Measurements from ENCODE around the gene CTIF. TPM values are rescaled to one million over a fixed set of nuclear protein-coding genes. Genes with fewer than 3 reads are reported as not detected.

The CTIF gene
- total RNA-seq, 1 donor from 2014 or later, result 84.3 TPM

GRCh38 chr18:48589797-48590519, 51.1 kb downstream of the CTIF start:
- peak; percentile 90 for DNase-seq (ENCODE audit: low spot score)
- intact Hi-C loops (cut with DNase I), result no loop called here

- intact Hi-C loops (cut with DNase I), result no loop called here
These were observed 51.8 kb downstream of the CTIF start for GRCh38 chr18:48590678-48591077.

GRCh38 chr18:48592540-48593171, 53.8 kb downstream of the CTIF start:
- no peak for DNase-seq (ENCODE audit: low spot score)
- intact Hi-C loops (cut with DNase I), result no loop called here

More at GRCh38 chr18:48590678-48591077, 51.8 kb downstream of the CTIF start:
- DNase-seq (ENCODE audit: low spot score), result no peak

- no peak for DNase-seq (ENCODE audit: low spot score)
- intact Hi-C loops (cut with DNase I), result loop anchor here (1.0 to 2.0 kb wide), 2 partner anchors 48 to 104 kb away; no protein-coding TSS in a partner anchor
These were observed 55.8 kb downstream of the CTIF start for GRCh38 chr18:48594471-48595094.

GRCh38 chr18:48595703-48596218, 56.9 kb downstream of the CTIF start:
- no peak for DNase-seq (ENCODE audit: low spot score)
- intact Hi-C loops (cut with DNase I), result loop anchor here (2.0 kb wide), 1 partner anchor 49 kb away; no protein-coding TSS in a partner anchor

- intact Hi-C loops (cut with DNase I), result no loop called here
- DNase-seq (ENCODE audit: low spot score), result no peak
These were observed 58.3 kb downstream of the CTIF start for GRCh38 chr18:48597110-48597509.

- no peak for DNase-seq (ENCODE audit: low spot score)
- intact Hi-C loops (cut with DNase I), result no loop called here
These were observed 58.8 kb downstream of the CTIF start for GRCh38 chr18:48597671-48598070.

GRCh38 chr18:48599391-48599790, 60.6 kb downstream of the CTIF start:
- intact Hi-C loops (cut with DNase I), result no loop called here
- DNase-seq (ENCODE audit: low spot score), result no peak

GRCh38 chr18:48600046-48600445, 61.2 kb downstream of the CTIF start:
- intact Hi-C loops (cut with DNase I), result loop anchor here (5.0 kb wide), 1 partner anchor 123 kb away; no protein-coding TSS in a partner anchor

GRCh38 chr18:48600456-48601090, 61.7 kb downstream of the CTIF start:
- DNase-seq (ENCODE audit: low spot score), result no peak
- intact Hi-C loops (cut with DNase I), result loop anchor here (5.0 kb wide), 1 partner anchor 123 kb away; no protein-coding TSS in a partner anchor

More at GRCh38 chr18:48600046-48600445, 61.2 kb downstream of the CTIF start:
- DNase-seq (ENCODE audit: low spot score), result no peak

- DNase-seq (ENCODE audit: low spot score), result no peak
- intact Hi-C loops (cut with DNase I), result loop anchor here (5.0 kb wide), 1 partner anchor 124 kb away; no protein-coding TSS in a partner anchor
These were observed 62.5 kb downstream of the CTIF start for GRCh38 chr18:48601343-48601742.

GRCh38 chr18:48602759-48603390, 64.0 kb downstream of the CTIF start:
- no peak for DNase-seq (ENCODE audit: low spot score)
- intact Hi-C loops (cut with DNase I), result loop anchor here (5.0 kb wide), 1 partner anchor 126 kb away; no protein-coding TSS in a partner anchor

- intact Hi-C loops (cut with DNase I), result no loop called here
- no peak for DNase-seq (ENCODE audit: low spot score)
These were observed 66.6 kb downstream of the CTIF start for GRCh38 chr18:48605408-48605845.

- no peak for DNase-seq (ENCODE audit: low spot score)
- intact Hi-C loops (cut with DNase I), result no loop called here
These were observed 68.5 kb downstream of the CTIF start for GRCh38 chr18:48607056-48607984.

- no peak for DNase-seq (ENCODE audit: low spot score)
- intact Hi-C loops (cut with DNase I), result no loop called here
These were observed 69.8 kb downstream of the CTIF start for GRCh38 chr18:48608581-48608980.

GRCh38 chr18:48609114-48609513, 70.3 kb downstream of the CTIF start:
- intact Hi-C loops (cut with DNase I), result no loop called here
- DNase-seq (ENCODE audit: low spot score), result no peak

- no peak for DNase-seq (ENCODE audit: low spot score)
- intact Hi-C loops (cut with DNase I), result no loop called here
These were observed 71.3 kb downstream of the CTIF start for GRCh38 chr18:48609820-48610815.

Data from cardiac septum (tissue), 1 donor.